KOPT-K1 (cell line): ENCODE data around the gene PAFAH1B2.
"Not testable (repeated sequence)": the region's sequence is repeated elsewhere in the genome, so short reads cannot be mapped to it uniquely, and the experiment has no call there.

Source experiments
- H3K27ac ChIP-seq: fragments of 200-600 bp; sonication (generic); 2 replicates; pipeline ENCODE4 v1.5.1; 2016; ENCODE audit warnings: antibody characterized with exemption, mild to moderate bottlenecking, low read depth, low read length; ENCODE audit not compliant: poor library complexity, severe bottlenecking
- H3K36me3 ChIP-seq: fragments of 200-600 bp; sonication (generic); 2 replicates; pipeline ENCODE4 v1.5.1; 2017; ENCODE audit warnings: antibody characterized with exemption, mild to moderate bottlenecking, low read length, moderate library complexity; ENCODE audit not compliant: insufficient read depth
- H3K9me3 ChIP-seq: fragments of 200-600 bp; sonication (generic); 2 replicates; pipeline ENCODE4 v1.5.1; 2017; ENCODE audit warnings: antibody characterized with exemption, low read length, mild to moderate bottlenecking; ENCODE audit not compliant: insufficient read depth, poor library complexity, severe bottlenecking

Gene PAFAH1B2

GRCh38 chr11:117177534-117178209 is 33.6 kb downstream of the PAFAH1B2 start:
- no peaks in the 10 kb centered on the region for H3K9me3 ChIP-seq
- peak overlapping the region; percentile 28 for H3K27ac ChIP-seq
- peaks cover 4% of the 10 kb centered on the region; the same call in 1 of the 2 replicates for H3K36me3 ChIP-seq

DNA sequence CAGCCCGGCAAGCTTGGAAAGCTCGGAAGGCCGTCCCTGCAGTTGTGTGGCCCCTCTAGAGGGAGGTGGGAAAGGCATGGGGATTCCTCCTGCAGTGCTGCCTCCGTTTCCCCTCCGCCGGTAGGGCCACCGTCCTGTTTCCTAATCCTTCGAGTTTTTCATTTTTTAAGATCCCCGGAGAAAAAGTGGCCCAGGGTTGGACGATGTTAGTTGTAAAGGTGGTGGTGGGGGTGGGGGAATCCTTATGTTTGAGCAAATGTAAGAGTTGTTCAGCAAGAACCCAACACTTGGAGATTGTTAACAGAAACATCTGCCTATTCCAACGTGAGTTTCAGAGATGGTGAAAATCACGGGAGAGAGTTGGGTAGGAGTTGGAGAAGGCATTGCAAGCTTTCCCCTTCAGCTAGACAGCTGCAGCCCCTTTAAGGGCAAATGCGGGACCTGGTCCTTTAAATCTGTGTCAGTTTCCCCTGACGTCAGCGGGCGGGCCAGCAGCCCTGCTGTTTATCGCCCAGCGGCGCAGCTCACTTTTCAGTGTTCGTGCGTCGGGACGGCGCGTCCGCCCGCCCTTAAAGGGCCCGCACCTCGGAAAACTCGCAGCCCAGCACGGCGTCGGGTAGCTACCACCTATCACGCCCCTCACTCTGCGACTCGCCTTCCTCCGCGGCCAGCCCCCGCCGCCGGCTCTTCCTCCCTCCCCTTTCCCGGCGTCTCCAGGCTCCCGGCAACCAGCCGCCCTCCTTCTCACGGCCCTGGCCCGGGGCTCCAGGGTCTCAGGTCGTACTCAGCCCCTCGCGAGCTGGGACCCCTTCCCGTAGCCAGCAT is 34.3 kb downstream of the PAFAH1B2 start, which contains the start of gene SIDT2:
SIDT2 (plus strand) TSS at position 534 of the 825 bp plus-strand sequence. CDS start 521 bp downstream, outside the sequence.
- no peaks in the 10 kb centered on the region for H3K36me3 ChIP-seq
- H3K27ac ChIP-seq, result peak within 1 kb of the TSS; percentile 28
- H3K9me3 ChIP-seq, result no peaks in the 10 kb centered on the region

DNA sequence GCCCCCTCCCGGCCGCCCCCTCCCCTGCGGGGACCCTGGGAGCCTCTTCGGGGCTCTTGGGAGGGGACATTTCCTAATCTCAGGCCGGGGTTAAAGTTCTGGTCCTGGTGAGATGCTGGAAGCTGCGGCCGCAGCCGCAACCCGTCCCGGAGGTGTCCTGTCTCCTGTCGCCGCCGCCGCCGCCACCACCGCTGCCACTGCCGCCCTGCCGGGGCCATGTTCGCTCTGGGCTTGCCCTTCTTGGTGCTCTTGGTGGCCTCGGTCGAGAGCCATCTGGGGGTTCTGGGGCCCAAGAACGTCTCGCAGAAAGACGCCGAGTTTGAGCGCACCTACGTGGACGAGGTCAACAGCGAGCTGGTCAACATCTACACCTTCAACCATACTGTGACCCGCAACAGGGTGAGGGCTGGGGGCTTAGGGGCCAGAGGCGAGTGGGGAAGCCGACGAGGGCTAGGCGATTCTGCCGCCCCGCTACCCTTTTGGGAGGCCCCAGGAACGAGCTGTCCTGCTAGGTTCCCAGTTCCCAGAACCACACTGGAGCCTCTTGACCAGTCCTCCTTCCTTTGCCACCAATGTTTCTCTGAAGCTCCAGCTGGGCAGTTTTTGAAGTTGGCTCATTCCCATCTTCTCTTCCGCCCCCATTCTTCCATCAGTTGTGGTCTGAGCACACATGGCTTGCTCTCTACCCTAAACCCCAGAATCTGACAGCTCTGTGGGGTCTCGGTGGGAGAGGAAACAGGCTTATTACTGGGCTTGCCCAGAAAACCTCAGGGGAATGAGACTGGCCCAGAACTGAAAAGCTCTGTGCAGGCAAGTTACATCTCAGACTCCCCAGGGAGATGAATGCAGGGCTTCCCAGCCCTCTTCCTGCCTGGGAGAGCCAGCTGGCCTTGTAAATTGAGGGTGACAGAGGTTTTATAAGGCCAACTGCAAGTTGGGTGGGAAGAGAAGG is 35.2 kb downstream of the PAFAH1B2 start:
- Histone ChIP-seq H3K36me3 (no peaks in the 10 kb centered on the region), H3K27ac (peak overlapping the region; percentile 28), H3K9me3 (no peaks in the 10 kb centered on the region)

DNA sequence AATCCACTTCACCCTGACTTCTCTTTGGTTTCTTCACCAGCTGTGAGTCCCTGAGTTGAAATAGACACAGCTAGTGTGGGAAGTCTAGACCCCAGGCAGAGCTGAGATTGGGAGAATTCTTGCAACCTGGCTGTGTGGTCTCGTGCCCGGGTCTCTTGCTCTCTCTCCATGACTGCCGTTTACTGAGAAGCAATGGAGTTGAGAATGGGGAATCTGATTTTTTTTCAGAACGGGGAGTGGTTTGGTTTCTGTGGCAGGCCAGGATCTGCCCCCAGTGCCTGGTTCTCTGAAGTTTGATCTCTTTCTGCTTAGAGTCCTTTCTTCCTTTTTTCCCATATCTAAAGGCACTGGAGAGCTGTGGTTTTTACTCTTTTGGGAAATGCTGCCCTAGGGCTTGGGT is 35.9 kb downstream of the PAFAH1B2 start:
- Histone ChIP-seq H3K36me3 (no peaks in the 10 kb centered on the region), H3K9me3 (no peaks in the 10 kb centered on the region), H3K27ac (no peak overlapping the region)

- Histone ChIP-seq H3K27ac (no peak overlapping the region), H3K36me3 (no peaks in the 10 kb centered on the region), H3K9me3 (no peaks in the 10 kb centered on the region)
Measured at GRCh38 chr11:117180661-117181585, 36.8 kb downstream of the PAFAH1B2 start.

GRCh38 chr11:117181586-117182550 is 37.8 kb downstream of the PAFAH1B2 start:
- no peaks in the 10 kb centered on the region for H3K36me3 ChIP-seq
- H3K27ac ChIP-seq, result no peak overlapping the region
- no peaks in the 10 kb centered on the region for H3K9me3 ChIP-seq

DNA sequence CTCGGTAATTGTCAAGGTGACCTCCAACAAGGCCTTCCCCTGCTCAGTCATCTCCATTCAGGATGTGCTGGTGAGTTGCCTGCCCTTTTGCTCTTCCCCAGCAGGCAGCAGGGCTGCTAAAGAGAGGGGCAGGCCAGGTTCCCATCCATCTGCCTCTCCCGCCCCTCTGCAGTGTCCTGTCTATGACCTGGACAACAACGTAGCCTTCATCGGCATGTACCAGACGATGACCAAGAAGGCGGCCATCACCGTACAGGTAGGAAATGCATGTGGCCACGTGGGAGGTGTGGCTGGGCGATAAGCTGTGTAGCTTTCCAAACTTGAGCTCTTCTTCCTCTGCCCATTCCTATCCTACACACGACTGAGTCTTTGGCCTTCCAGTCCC is 38.5 kb downstream of the PAFAH1B2 start:
- Histone ChIP-seq H3K36me3 (no peaks in the 10 kb centered on the region), H3K27ac (no peak overlapping the region), H3K9me3 (no peaks in the 10 kb centered on the region)

DNA sequence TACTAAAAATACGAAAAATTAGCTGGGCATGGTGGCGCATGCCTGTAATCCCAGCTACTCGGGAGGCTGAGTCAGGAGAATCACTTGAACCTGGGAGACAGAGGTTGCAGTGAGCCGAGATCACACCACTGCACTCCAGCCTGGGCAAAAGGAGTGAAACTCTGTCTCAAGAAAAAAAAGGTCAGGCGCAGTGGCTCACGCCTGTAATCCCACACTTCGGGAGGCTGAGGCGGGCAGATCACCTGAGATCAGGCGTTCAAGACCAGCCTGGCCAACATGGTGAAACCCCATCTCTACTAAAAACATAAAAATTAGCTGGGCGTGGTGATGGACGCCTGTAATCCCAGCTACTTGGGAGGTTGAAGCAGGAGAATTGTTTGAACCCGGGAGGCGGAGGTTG is 39.1 kb downstream of the PAFAH1B2 start:
- not testable (repeated sequence) for H3K36me3 ChIP-seq, H3K27ac ChIP-seq, H3K9me3 ChIP-seq

GRCh38 chr11:117183724-117184349 is 39.8 kb downstream of the PAFAH1B2 start:
- H3K27ac ChIP-seq, result no peak overlapping the region
- no peaks in the 10 kb centered on the region; the same call in 1 of the 2 replicates for H3K36me3 ChIP-seq
- no peaks in the 10 kb centered on the region for H3K9me3 ChIP-seq

DNA sequence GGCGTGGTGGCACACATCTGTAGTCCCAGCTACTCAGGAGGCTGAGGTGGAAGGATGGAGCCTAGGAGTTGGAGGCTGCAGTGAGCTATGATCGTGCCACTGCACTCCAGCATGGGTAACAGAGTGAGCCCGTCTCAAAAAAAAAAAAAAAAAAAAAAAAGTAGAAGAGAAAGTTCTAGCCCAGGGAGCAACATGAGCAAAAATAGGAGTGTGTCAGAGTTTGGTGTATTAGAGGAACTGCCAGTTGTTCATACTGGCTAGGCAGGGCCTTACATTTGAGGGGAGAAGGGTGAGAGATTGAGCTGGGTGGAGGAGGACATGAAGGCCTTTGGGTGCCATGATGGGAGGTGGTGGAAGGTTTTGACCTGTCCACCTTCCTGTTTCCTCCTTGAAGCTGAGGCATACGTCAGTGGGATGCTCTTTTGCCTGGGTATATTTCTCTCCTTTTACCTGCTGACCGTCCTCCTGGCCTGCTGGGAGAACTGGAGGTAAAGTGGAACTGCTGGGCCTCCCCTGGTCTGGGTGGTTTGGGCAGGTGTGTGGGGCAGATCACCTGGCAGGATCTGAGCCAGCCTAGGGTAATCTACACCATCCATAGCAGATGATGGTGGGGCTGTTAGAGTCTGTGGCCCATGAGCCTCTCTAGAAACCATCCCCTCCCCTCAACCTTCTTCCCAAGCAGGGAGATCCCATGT is 41.8 kb downstream of the PAFAH1B2 start:
- Histone ChIP-seq H3K27ac (no peak overlapping the region), H3K36me3 (no peaks in the 10 kb centered on the region; the same call in 1 of the 2 replicates), H3K9me3 (no peaks in the 10 kb centered on the region)

GRCh38 chr11:117186431-117186761 is 42.3 kb downstream of the PAFAH1B2 start:
- Histone ChIP-seq H3K36me3 (no peaks in the 10 kb centered on the region; the same call in 1 of the 2 replicates), H3K9me3 (no peaks in the 10 kb centered on the region), H3K27ac (no peak overlapping the region)

- no peaks in the 10 kb centered on the region; the same call in 1 of the 2 replicates for H3K36me3 ChIP-seq
- no peaks in the 10 kb centered on the region for H3K9me3 ChIP-seq
- H3K27ac ChIP-seq, result no peak overlapping the region
Measured at GRCh38 chr11:117187007-117187406, 42.9 kb downstream of the PAFAH1B2 start.
